HG02981 (cell line): Measurements from ENCODE around the gene TMEM144.
"Not testable (repeated sequence)": the region's sequence is repeated elsewhere in the genome, so short reads cannot be mapped to it uniquely, and the experiment has no call there.

Experiments used
- ATAC-seq: cut with Tn5 transposase; IDR thresholded peaks from one replicate; pipeline ENCODE4 v1.9.1; 2021; ENCODE audit warnings: mild to moderate bottlenecking, moderate library complexity; ENCODE audit not compliant: unreplicated experiment

TMEM144 gene

GRCh38 chr4:158190718-158191117 lies 19.6 kb upstream of the TMEM144 start:
- ATAC-seq, result no peak

DNA sequence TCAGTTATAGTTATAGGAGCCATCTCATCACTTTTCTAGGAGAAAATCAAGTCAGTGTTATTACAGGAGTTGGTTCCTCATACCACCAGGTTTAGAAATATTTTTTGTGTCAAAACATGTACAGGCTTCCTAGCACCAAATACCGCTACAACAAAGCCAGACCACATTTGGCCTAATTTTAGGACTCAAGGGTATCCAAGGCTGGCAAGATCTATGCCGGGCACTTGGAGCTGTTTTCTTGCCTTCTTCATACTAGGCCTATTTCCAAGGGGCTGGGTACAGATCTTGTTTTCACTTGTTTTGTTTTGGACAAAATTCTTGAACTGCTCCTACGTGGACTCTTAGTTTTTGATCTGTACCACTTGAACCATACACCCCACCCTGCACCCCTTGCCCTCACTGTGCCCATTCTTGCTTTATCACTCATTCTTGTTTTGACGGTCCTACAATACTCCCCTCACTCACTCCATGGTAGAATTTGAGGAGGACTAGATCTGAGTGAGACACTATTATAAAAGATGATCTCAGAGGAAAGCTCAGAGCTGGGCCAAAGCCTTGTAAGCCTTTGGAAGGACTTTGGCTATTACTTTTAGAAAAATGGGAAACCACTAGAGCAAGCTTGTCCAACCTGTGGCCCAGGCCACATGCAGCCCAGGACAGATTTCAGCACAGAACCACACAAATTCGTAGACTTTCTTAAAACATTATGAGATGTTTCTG lies 17.7 kb upstream of the TMEM144 start:
- no peak for ATAC-seq

- peak; percentile 63 for ATAC-seq
These were observed 17.0 kb upstream of the TMEM144 start for GRCh38 chr4:158193171-158193749.

DNA sequence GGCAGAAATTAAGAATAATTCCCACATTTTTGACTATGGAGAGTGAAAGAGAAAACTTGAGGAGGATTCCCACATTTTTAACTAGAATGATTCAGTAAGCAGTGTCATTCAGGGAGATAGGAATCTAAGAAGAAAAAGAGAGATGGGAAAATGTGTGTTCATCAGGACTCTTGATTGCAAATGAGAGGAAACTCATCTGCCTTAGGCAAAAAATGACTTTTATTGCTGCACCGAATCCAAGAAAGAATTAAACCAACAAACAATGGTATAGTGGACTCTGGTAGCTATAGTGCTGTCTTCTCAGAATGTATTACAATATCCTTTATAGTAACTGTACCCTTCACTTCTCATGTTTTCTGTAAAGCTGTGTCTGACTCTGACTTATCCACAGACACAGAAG lies 15.0 kb upstream of the TMEM144 start:
- no peak for ATAC-seq

DNA sequence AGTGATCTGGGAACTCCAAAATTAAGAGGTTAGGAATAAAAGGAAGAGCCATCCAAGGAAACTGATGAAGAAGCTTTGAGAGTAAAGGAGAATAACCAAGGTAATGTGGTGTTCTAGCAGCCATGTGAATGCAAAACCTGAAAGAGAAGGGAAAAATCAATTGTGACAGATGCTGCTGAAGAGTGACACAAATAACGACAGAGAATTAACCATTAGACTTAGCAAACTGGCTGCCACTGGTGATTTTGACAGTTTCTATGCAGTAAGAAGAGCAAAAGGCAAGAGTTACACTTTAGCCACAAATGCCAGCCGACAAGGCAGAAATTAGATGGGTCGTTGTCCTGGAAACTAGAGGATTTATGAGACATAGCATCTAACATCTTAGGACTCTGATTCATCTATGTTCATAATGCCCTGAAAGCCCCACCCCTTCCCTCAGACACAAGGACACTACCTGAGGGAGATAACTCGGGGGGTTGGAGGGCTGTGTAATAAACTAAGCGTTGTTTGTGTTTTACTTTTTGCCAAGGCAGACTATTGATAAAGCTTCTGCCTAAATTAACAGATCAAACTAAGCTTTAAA lies 13.0 kb upstream of the TMEM144 start:
- no peak for ATAC-seq

GRCh38 chr4:158200214-158200613 lies 10.1 kb upstream of the TMEM144 start:
- ATAC-seq, result no peak

GRCh38 chr4:158201322-158201721 lies 9.0 kb upstream of the TMEM144 start:
- no peak for ATAC-seq

GRCh38 chr4:158201876-158202275 lies 8.4 kb upstream of the TMEM144 start:
- ATAC-seq, result no peak

DNA sequence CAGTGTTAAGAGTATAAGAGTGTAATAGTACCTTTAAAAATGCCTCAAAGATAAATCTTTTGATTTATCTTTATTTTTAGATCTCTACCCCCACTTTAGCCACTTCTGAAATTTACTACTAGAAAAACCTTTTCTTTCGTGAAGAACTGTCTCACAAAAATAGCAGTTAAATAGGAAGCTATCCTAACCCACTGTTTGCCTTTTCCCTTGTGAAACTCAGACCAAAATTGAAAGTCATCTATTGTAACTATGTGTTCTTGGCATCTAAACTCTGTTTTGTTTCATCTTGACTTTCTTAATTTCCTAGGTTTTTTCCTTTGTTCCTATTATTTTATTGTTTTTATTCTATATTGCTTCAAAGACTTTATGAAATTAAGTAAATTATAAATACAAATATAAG lies 7.8 kb upstream of the TMEM144 start:
- ATAC-seq, result no peak

- ATAC-seq, result no peak
These were observed 6.8 kb upstream of the TMEM144 start for GRCh38 chr4:158203436-158203835.

DNA sequence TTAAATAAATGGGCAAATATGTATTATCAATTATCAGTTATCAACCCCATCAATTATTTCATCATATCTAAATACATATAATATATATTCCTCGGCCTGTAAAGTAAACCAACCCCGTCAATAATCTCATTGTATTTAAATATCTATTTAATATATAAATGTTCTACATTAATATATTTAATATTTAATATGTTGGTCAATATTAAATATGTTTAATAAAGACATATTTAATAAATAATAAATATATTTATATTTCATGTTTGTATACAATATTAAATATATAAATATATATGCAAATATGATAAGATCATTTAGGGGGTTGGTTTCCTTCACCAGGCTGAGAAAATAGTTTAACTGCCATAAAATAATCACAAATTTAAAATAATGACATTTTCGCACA lies 6.4 kb upstream of the TMEM144 start:
- ATAC-seq, result no peak

DNA sequence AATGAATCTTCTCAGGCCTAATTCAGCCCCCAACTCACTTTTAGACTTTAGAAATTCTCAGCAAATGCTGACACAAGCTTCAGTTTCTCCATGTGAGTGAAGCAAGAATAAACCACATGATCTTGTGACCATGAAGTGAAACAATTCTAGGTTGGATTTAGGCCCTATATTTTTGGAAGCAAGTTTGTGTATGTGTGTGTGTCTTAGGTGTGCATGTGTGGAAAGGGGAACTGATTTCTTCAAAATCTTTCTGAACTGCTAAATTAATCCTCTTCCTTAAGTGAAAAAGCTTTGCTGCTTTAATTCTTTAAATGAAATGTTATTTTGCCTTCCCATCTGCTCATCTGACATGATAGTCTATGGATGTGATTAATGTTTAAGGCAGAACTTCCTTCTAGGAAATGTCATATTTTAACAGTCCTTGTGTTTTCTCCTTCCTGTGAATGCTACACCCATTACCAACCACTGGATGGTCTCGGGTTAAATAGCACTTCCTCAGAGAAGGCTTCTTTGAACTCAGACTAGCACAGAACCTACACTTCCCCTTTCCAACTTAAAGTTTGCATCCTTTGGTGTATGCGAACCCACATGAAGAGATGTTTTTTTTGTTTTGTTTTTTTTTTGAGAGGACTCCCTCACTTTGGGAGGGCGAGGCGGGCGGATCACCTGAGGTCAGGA lies 1.2 kb upstream of the TMEM144 start:
- peak; percentile 79 for ATAC-seq

DNA sequence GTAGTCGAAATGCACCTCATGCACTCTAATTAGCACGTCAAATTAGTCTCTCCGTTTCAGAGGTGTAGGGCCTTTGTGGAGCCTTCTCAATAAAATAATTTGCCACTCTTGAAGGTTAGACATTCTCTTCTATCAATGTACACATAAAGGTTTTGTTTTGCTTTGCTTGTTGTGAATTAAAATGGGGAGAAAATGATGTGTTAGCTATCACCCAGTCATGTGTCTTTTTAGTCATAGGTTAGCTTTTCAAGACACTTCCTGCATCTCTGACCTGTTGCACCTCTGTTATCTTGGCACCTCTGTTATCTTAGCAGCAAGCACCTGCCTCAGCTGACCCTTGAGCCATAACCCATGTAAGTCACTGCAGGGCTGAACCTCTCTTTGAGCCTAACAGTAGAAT lies 936 bp downstream of the TMEM144 start:
- no peak for ATAC-seq

DNA sequence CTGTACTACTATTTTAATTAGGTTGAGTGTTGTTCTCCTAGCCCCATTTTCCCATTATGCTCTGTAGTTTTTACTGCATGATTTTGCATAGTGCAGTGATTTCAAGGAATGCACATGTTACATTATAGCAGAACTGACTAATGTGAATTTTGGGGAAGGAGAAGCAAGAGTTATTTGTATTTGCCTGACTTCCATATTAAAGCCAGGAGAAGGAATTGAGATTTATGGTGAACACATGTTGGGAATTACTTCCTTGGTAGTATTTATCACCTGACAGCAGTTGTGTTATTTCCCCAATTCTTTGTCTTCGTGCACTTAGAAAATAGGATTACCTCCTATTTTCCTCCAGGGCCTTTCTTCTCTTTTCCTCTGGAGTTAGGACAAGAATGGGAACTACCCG lies 3.2 kb downstream of the TMEM144 start:
- no peak for ATAC-seq

GRCh38 chr4:158214856-158215255 lies 4.6 kb downstream of the TMEM144 start:
- no peak for ATAC-seq

DNA sequence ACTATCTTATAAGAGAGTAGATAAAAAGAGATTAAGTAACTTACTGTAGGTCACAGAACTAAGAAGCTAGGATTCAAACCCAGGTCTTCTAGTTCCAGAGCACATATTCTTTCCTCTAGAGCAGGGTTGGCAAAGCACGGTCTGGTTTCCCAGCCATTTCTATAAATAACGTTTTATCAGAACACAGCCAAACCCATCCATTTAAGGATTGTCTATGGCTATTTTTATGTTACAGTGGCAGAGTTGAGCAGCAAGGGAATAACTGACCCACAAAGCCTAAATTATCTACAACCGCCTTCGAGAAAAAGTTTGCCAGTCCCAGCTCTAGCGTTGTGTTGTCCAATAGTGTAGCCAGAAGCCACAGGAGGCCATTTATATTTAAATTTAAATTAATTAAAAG lies 7.5 kb downstream of the TMEM144 start:
- ATAC-seq, result no peak

DNA sequence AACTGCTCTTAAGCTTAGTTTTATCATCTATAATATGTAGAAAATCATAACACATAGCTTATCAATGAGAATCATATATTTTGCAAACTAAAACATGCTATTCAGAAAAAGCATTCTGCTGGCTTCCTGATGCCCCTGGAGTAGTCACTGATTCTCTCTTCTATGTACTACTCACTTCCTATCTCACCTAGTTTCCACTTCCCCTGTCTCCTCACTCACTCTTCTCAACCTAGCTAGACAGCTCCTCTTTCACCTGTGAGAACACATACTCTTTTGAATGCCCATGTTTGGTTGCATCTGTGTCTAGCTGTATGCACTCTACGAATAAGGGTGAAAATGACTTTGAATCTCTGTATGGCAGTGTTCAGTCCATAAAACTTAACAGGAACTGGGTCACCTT lies 9.3 kb downstream of the TMEM144 start:
- ATAC-seq, result no peak

GRCh38 chr4:158224318-158224717 lies 14.0 kb downstream of the TMEM144 start:
- ATAC-seq, result not testable (repeated sequence)

DNA sequence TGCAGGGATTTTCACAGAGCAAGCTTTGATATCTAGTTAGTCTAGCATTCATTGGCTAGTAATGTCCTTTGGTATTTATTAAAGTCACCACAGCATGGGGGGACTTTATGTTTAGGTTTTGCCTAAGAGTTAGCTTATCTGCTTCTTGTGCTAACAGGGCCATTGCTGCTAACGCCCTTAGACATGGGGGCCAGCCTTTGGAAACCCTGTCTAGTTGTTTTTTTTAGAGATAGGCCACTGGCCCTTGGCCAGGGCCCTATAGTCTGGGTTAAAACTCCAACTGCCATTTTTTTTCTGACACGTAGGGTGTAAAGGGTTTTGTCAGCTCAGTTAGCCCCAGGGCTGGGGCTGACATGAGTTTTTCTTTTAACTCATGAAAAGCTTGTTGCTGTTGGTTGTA lies 14.7 kb downstream of the TMEM144 start:
- not testable (repeated sequence) for ATAC-seq

GRCh38 chr4:158227880-158228279 lies 17.6 kb downstream of the TMEM144 start:
- ATAC-seq, result not testable (repeated sequence)

GRCh38 chr4:158228399-158228798 lies 18.1 kb downstream of the TMEM144 start:
- not testable (repeated sequence) for ATAC-seq

DNA sequence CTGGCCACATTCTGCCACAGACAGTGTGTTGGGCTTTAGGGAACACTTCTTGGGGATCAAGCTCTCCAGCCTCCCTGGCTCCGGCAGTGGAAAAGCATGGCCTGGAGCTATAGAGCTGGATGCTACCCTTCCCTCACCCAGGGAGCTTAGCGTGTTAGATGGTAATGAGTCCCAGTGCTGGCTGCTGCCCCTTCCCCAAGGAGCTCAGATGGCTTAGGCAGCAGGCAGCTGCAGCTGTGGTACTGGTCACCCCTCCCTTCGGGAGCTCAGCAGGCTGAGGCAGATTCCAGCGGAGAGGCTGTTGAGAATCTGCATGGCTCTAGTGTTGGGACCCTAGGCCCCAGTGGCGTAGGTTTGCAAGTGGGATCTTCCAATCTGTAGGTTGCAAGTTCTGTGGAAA lies 19.5 kb downstream of the TMEM144 start:
- ATAC-seq, result no peak
